GM21786 (cell line): Measurements from ENCODE around the gene NKX1-2.
"Not testable (repeated sequence)": the region's sequence is repeated elsewhere in the genome, so short reads cannot be mapped to it uniquely, and the experiment has no call there.

Experiments
- ATAC-seq: cut with Tn5 transposase; IDR thresholded peaks from one replicate; pipeline ENCODE4 v1.9.1; 2021; ENCODE audit not compliant: unreplicated experiment

Gene NKX1-2

GRCh38 chr10:124453960-124454610, 4.2 kb upstream of the NKX1-2 start:
- no peak for ATAC-seq

GRCh38 chr10:124451276-124451675, 1.4 kb upstream of the NKX1-2 start:
- no peak for ATAC-seq

- ATAC-seq: no peak
Measured at GRCh38 chr10:124450783-124451057, 885 bp upstream of the NKX1-2 start.

- no peak for ATAC-seq
Measured at GRCh38 chr10:124449170-124450011, 444 bp downstream of the NKX1-2 start.

GRCh38 chr10:124448696-124449169, 1.1 kb downstream of the NKX1-2 start:
- no peak for ATAC-seq

GRCh38 chr10:124447751-124448466, 1.9 kb downstream of the NKX1-2 start:
- ATAC-seq: no peak

GRCh38 chr10:124446830-124447750, 2.7 kb downstream of the NKX1-2 start:
- ATAC-seq: no peak

- not testable (repeated sequence) for ATAC-seq
Measured at GRCh38 chr10:124441694-124442093, 8.1 kb downstream of the NKX1-2 start.

GRCh38 chr10:124436191-124436638, 13.6 kb downstream of the NKX1-2 start:
- peak; percentile 71 for ATAC-seq

- ATAC-seq: not testable (repeated sequence)
Measured at GRCh38 chr10:124435683-124436082, 14.2 kb downstream of the NKX1-2 start.

GRCh38 chr10:124433461-124433860, 16.4 kb downstream of the NKX1-2 start:
- ATAC-seq: no peak

- ATAC-seq: no peak
Measured at GRCh38 chr10:124430077-124430476, 19.8 kb downstream of the NKX1-2 start.

GRCh38 chr10:124429576-124429975, 20.3 kb downstream of the NKX1-2 start:
- no peak for ATAC-seq

- no peak for ATAC-seq
Measured at GRCh38 chr10:124428207-124428777, 21.5 kb downstream of the NKX1-2 start.

GRCh38 chr10:124425227-124425962, 24.4 kb downstream of the NKX1-2 start:
- no peak for ATAC-seq

GRCh38 chr10:124423813-124424212, 26.0 kb downstream of the NKX1-2 start:
- ATAC-seq: no peak

GRCh38 chr10:124422742-124423141, 27.1 kb downstream of the NKX1-2 start:
- ATAC-seq: no peak

GRCh38 chr10:124420254-124420653, 29.6 kb downstream of the NKX1-2 start:
- ATAC-seq: no peak

GRCh38 chr10:124419635-124420034, 30.2 kb downstream of the NKX1-2 start:
- ATAC-seq: no peak
